K562 (cell line): ENCODE measurements around the gene DAB2IP. TPM values are rescaled to one million over a fixed set of nuclear protein-coding genes. Genes with fewer than 3 reads are reported as not detected.

Source experiments
- ATAC-seq: fragments of 200-7000 bp; cut with Tn5 transposase; 3 replicates; pipeline ENCODE4 v1.9.1; 2020; ENCODE audit warnings: moderate library complexity
- BruUV-seq: library from RNA; stranded (reverse); fragments of 400-500 nt; replicated peaks from 2 replicates; lab custom pipeline; 2021; lab: Mats Ljungman, UMichigan
- CTCF ChIA-PET: fragments of 300-600 bp; formaldehyde crosslinking; extraction: SDS; loops from one replicate; lab custom pipeline; 2021; ENCODE audit warnings: low intra/inter-chr PET ratio; lab: Yijun Ruan, JAX
- POLR2A ChIA-PET: fragments of 300-600, 350-650 bp; sonication (Branson Sonifier 250); formaldehyde crosslinking; extraction: SDS; loops from one replicate; lab custom pipeline; 2021; ENCODE audit warnings: antibody characterized with exemption, inconsistent platforms; lab: Yijun Ruan, JAX
- DNase-seq, 4 experiments: peaks; one replicate each; pipeline versions ENCODE4 v3.0.0 to v3.0.0-alpha.2; 2011 to 2018; ENCODE audit warnings: low spot score in 3 of 4, mixed read lengths in 3 of 4; ENCODE audit errors: extremely low read depth in 1 of 4
- FAIRE-seq: peaks from 2 replicates; lab custom pipeline; 2011; peaks lifted over from hg19 to GRCh38; lab: Jason Lieb, UNC
- H2AFZ ChIP-seq: 2 replicates; pipeline ENCODE4 v1.6.0; 2011; ENCODE audit warnings: low read depth, low read length, control low read depth, inconsistent platforms
- H3K27ac ChIP-seq: fragments of 200-600 bp; 3 replicates; pipeline ENCODE4 v1.8.0; 2011; ENCODE audit warnings: low read depth, mild to moderate bottlenecking, control low read depth, inconsistent platforms, low read length, moderate library complexity, mixed read lengths; ENCODE audit errors: extremely low read depth
- H3K27me3 ChIP-seq, 2 experiments: fragments of 300-600 bp in 1 of 2; 2 replicates in 1 of 2; 3 replicates in 1 of 2; pipeline versions ENCODE4 v1.6.0 to v1.8.0; 2011; ENCODE audit warnings: inconsistent platforms in 2 of 2, low read length in 2 of 2, mild to moderate bottlenecking in 1 of 2, mixed read lengths in 1 of 2, moderate library complexity in 1 of 2; ENCODE audit not compliant: control insufficient read depth in 2 of 2, insufficient read depth in 2 of 2
- H3K36me3 ChIP-seq: fragments of 300-600 bp; 3 replicates; pipeline ENCODE4 v1.8.0; 2011; ENCODE audit warnings: mild to moderate bottlenecking, low read length, inconsistent platforms; ENCODE audit not compliant: control insufficient read depth, insufficient read depth
- H3K4me1 ChIP-seq, 2 experiments: fragments of 200-600 bp in 1 of 2; replicated peaks in 1 of 2; 2 replicates in 1 of 2; 3 replicates in 1 of 2; pipeline versions ENCODE4 v1.5.1 to v1.8.0; 2011; ENCODE audit warnings: inconsistent platforms in 2 of 2, low read length in 2 of 2, mild to moderate bottlenecking in 1 of 2, mixed read lengths in 1 of 2, moderate library complexity in 1 of 2; ENCODE audit not compliant: control insufficient read depth in 2 of 2, insufficient read depth in 2 of 2
- H3K4me2 ChIP-seq: 2 replicates; pipeline ENCODE4 v1.6.1; 2011; ENCODE audit warnings: low read length, control low read depth, inconsistent platforms, mixed read lengths; ENCODE audit not compliant: insufficient read depth
- H3K4me3 ChIP-seq: fragments of 200-600 bp; sonication (generic), shearing (Covaris generic); 2 replicates; pipeline ENCODE4 v1.5.1; 2016; ENCODE audit warnings: control low read depth, inconsistent platforms
- H3K79me2 ChIP-seq: fragments of 200-600 bp; 3 replicates; pipeline ENCODE4 v1.8.0; 2011; ENCODE audit warnings: low read length, inconsistent platforms; ENCODE audit not compliant: control insufficient read depth, insufficient read depth
- H3K9ac ChIP-seq, 2 experiments: 2 replicates each; pipeline versions ENCODE4 v1.6.0 to v1.6.1; 2011; ENCODE audit warnings: low read depth in 2 of 2, low read length in 2 of 2, control low read depth in 1 of 2, inconsistent platforms in 1 of 2, mild to moderate bottlenecking in 1 of 2, mixed read lengths in 1 of 2; ENCODE audit not compliant: insufficient read depth in 1 of 2
- H3K9me1 ChIP-seq: one replicate; pipeline ENCODE4 v1.6.0; 2011; ENCODE audit warnings: inconsistent platforms, mild to moderate bottlenecking, low read length, moderate library complexity; ENCODE audit not compliant: control insufficient read depth, insufficient read depth
- H3K9me3 ChIP-seq: replicated peaks from 2 replicates; pipeline ENCODE4 v1.5.1; 2011; ENCODE audit warnings: low read depth, low read length, inconsistent platforms; ENCODE audit not compliant: control insufficient read depth, insufficient read depth
- H4K20me1 ChIP-seq: replicated peaks from 2 replicates; pipeline ENCODE4 v1.6.1; 2011; ENCODE audit warnings: low read length, inconsistent platforms, mixed read lengths; ENCODE audit not compliant: control insufficient read depth, insufficient read depth
- BHLHE40 ChIP-seq: IDR thresholded peaks from 2 replicates; pipeline ENCODE4 v1.6.1; 2011; ENCODE audit warnings: low read length, improper control_type of control experiment
- C11orf30 ChIP-seq: fragments of 450-650 bp; IDR thresholded peaks from 2 replicates; pipeline ENCODE4 v1.6.1; 2016; ENCODE audit warnings: low read depth, mild to moderate bottlenecking
- CBFA2T2 ChIP-seq: fragments of 450-650 bp; conservative IDR thresholded peaks from 2 replicates; pipeline ENCODE4 v1.6.1; 2017; ENCODE audit warnings: mild to moderate bottlenecking
- CHCHD3 ChIP-seq: fragments of 250-450 bp; sonication (Bioruptor Pico); IDR thresholded peaks from 2 replicates; pipeline ENCODE4 v2.1.2; 2022; ENCODE audit warnings: mild to moderate bottlenecking
- E2F8 ChIP-seq: fragments of 450-650 bp; IDR thresholded peaks from 2 replicates; pipeline ENCODE4 v1.7.1; 2018; ENCODE audit warnings: mild to moderate bottlenecking, low read depth; ENCODE audit not compliant: partially characterized antibody
- FOXJ2 ChIP-seq: fragments of 200-800 bp; sonication (Bioruptor generic); IDR thresholded peaks from 2 replicates; pipeline ENCODE4 v1.6.1; 2016; ENCODE audit warnings: missing genetic modification characterization, missing compliant biosample characterization
- HDAC2 ChIP-seq: fragments of 450-650 bp; IDR thresholded peaks from 2 replicates; pipeline ENCODE4 v1.6.1; 2016; ENCODE audit warnings: mild to moderate bottlenecking
- HNRNPH1 ChIP-seq: fragments of 200-400 bp; formaldehyde crosslinking; optimal IDR thresholded peaks from 2 replicates; pipeline ENCODE3; 2017; ENCODE audit warnings: low read depth, mild to moderate bottlenecking, low read length, moderate library complexity
- LEF1 ChIP-seq: fragments of 450-650 bp; IDR thresholded peaks from 2 replicates; pipeline ENCODE4 v1.6.1; 2016; ENCODE audit warnings: mild to moderate bottlenecking
- NCOA1 ChIP-seq: fragments of 450-650 bp; IDR thresholded peaks from 2 replicates; pipeline ENCODE4 v1.6.1; 2016; ENCODE audit warnings: low read depth
- POLR2AphosphoS2 ChIP-seq: IDR thresholded peaks from 2 replicates; pipeline ENCODE4 v1.6.1; 2012; ENCODE audit warnings: low read length, improper control_type of control experiment
- POLR3A ChIP-seq: IDR thresholded peaks from 2 replicates; pipeline ENCODE4 v1.6.1; 2011; ENCODE audit warnings: borderline replicate concordance, mild to moderate bottlenecking, moderate library complexity; ENCODE audit not compliant: insufficient read length, insufficient read depth; ENCODE audit errors: extremely low read depth
- SRSF3 ChIP-seq: fragments of 200-400 bp; formaldehyde crosslinking; IDR thresholded peaks from 2 replicates; pipeline ENCODE4 v1.6.1; 2016; ENCODE audit warnings: mild to moderate bottlenecking, low read length, moderate library complexity; ENCODE audit not compliant: insufficient read depth
- ZNF766 ChIP-seq: fragments of 200-800 bp; sonication (Bioruptor generic); conservative IDR thresholded peaks from 2 replicates; pipeline ENCODE4 v1.6.1; 2016; ENCODE audit warnings: missing genetic modification characterization, missing compliant biosample characterization
- WGBS: fragments of 100-300 bp; shearing (Covaris generic); methylation state at CpG from one replicate; pipeline ENCODE4 v1.1.6; 2016; ENCODE audit warnings: low coverage, mixed read lengths; ENCODE audit not compliant: insufficient coverage; ENCODE audit errors: missing lambda C conversion rate; 5-methylcytosine and 5-hydroxymethylcytosine counted together
- in situ Hi-C: fragments of 300-500 bp; cut with MboI; formaldehyde crosslinking; loops from 4 replicates; pipeline ENCODE4 v1.15.0; 2018; ENCODE audit warnings: inconsistent platforms, mixed read lengths
- intact Hi-C: fragments of 100-400 bp; cut with micrococcal nuclease; formaldehyde crosslinking; loops from 2 replicates; pipeline ENCODE4 v1.14.2; 2022
- polyA plus RNA-seq, 8 experiments: library from polyadenylated mRNA; depleted of rRNA in 4 of 8; stranded (reverse) in 5 of 8; unstranded in 3 of 8; fragments of >200 nt; fragmentation: Nextera tagmentation in 2 of 8; fragmentation: Illumina TruSeq in 1 of 8; extraction: Ambion mirVana in 2 of 8; extraction: Trizol in 1 of 8; gene quantifications; 2 replicates each; pipeline versions ENCODE4 v1.2.1 to v1.2.3, GENCODE V29; 2011 to 2014; ENCODE audit warnings: inconsistent platforms in 1 of 8, missing spikeins in 1 of 8
- total RNA-seq, 7 experiments: library from RNA; depleted of rRNA in 6 of 7; stranded (reverse); fragments of >200 nt in 6 of 7; fragmentation: Illumina TruSeq in 2 of 7; extraction: Trizol in 2 of 7; gene quantifications; 2 replicates each; pipeline versions ENCODE4 v1.2.1 to v1.2.3, GENCODE V29; 2011 to 2021; ENCODE audit warnings: low replicate concordance in 1 of 7
- TF ChIP-seq, protein P1 (sequence below): IDR thresholded peaks from 2 replicates; pipeline ENCODE4 v1.6.1; 2012; ENCODE audit warnings: low read depth, low read length, improper control_type of control experiment, borderline replicate concordance

The DAB2IP gene
- total and polyA plus RNA-seq, 9 of the 15 experiments (the other 6 are each of a cell fraction or from before 2014, with no cell fraction given): 0.04 to 0.31 (median 0.08) TPM; not detected in 5

DNA sequence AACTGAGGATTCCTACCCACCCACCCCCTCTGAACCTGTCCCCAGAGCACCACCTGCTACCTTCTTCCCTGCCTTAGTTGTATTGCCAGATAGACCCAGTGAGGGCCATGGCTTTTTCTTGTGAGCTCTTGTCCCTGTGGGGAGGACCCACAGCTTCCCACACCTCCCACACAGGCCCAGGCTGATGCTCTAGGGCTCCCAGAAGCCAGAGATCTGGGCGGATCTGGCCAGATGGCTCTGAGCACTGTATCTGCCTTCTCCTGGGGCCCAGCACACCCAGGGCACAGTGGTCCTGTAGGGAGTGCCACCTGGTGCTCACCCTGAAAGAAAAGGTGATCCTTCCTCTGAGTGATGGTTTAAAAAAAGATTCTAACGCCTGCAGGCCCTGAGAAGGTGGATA is 131.7 kb downstream of the DAB2IP start:
- H3K27me3 ChIP-seq: peaks cover 18 to 77% of the 10 kb centered on the region in 2 experiments
- no peaks in the 10 kb centered on the region for H3K9me1 ChIP-seq
- POLR2A ChIA-PET: interaction anchor here (0.6 to 0.7 kb wide), 2 partner anchors 277 to 1017 kb away, joined by 3 read pairs; partner anchors contain the start of gene OR1K1
- no peak overlapping the region for H3K4me3 ChIP-seq
- H4K20me1 ChIP-seq: no peaks in the 10 kb centered on the region
- DNase-seq (no peak), FAIRE-seq (no peak), ATAC-seq (no peak)
- no peaks in the 10 kb centered on the region for H3K36me3 ChIP-seq
- CTCF ChIA-PET: no interaction called here
- in situ Hi-C loops: no loop called here
- no peak overlapping the region for H3K9ac ChIP-seq
- H3K79me2 ChIP-seq: no peaks in the 10 kb centered on the region
- 0% methylated on average over 2 of the region's 2 CpGs for WGBS
- no peak overlapping the region for H3K4me2 ChIP-seq
- no peak overlapping the region for H2AFZ ChIP-seq
- intact Hi-C loops: no loop called here
- no peaks in the 10 kb centered on the region for H3K9me3 ChIP-seq
- no TSS peak for BruUV-seq
- TF ChIP-seq HDAC2 (no peak), C11orf30 (no peak), POLR3A (no peak), ZNF766 (no peak), POLR2AphosphoS2 (no peak), BHLHE40 (no peak), HNRNPH1 (no peak), FOXJ2 (no peak), E2F8 (no peak), CBFA2T2 (no peak), SRSF3 (no peak), CHCHD3 (CRISPR knock-in tag) (no peak), NCOA1 (no peak), LEF1 (no peak)
- TF ChIP-seq, protein P1, sequence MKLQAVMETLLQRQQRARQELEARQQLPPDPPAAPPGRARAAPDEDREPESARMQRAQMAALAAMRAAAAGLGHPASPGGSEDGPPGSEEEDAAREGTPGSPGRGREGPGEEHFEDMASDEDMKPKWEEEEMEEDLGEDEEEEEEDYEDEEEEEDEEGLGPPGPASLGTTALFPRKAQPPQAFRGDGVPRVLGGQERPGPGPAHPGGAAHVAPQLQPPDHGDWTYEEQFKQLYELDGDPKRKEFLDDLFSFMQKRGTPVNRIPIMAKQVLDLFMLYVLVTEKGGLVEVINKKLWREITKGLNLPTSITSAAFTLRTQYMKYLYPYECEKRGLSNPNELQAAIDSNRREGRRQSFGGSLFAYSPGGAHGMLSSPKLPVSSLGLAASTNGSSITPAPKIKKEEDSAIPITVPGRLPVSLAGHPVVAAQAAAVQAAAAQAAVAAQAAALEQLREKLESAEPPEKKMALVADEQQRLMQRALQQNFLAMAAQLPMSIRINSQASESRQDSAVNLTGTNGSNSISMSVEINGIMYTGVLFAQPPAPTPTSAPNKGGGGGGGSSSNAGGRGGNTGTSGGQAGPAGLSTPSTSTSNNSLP: no peak
- peaks cover 0 to 8% of the 10 kb centered on the region in 2 experiments; a peak in 1 of 5 replicates for H3K4me1 ChIP-seq
- no peak overlapping the region for H3K27ac ChIP-seq
